Activated gamma-delta T cell treated with anti-CD3 and anti-CD28 coated beads, Interleukin-2, amount 50 U/mL, for 16 hours (primary cell): ENCODE results near the gene ARHGAP6.

Experiments
- DNase-seq: peaks from one replicate; pipeline ENCODE4 v3.0.0-alpha.2; 2020; ENCODE audit warnings: low read depth

ARHGAP6 gene

DNA sequence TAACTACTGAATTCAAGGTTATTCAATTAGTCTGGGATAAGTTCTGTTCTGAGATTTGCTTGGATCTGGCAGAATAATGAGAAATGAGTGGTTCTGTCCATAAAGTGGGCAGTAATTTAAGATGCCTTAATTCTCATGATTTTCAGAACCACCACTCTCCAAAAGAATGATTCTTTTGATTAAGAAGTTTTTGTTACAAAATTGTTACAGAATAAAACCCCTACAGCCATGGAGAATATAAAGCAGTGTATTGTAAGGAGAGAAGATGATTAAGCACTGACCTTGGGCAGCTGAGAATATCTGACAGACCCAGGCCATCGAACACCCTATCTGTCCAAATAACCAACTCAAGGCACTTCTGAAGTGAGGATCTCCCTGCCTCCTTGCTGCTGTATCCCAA, 360.1 kb downstream of the ARHGAP6 start:
- DNase-seq, result no peak

DNA sequence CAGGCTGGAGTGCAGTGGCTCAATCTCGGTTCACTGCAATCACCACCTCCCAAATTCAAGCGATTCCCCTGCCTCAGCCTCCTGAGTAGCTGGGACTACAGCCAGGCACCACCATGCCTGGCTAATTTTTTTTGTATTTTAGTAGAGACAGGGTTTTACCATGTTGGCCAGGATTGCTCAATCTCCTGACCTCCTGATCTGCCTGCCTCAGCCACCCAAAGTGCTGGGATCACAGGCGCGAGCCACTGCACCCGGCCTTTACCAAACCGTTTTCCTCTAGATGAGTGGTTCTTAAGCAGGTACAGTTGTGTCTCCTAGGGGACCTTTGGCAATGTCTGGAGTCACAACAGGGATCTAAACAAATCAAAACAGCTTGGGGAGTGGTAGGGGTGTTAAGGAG, 360.9 kb downstream of the ARHGAP6 start:
- no peak for DNase-seq

DNA sequence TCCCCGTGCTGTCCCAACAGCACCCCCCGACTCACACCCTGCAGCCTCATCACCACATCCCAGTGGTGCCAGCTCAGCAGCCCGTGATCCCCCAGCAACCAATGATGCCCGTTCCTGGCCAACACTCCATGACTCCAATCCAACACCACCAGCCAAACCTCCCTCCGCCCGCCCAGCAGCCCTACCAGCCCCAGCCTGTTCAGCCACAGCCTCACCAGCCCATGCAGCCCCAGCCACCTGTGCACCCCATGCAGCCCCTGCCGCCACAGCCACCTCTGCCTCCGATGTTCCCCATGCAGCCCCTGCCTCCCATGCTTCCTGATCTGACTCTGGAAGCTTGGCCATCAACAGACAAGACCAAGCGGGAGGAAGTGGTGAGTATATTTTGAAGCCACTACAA, 367.1 kb downstream of the ARHGAP6 start:
- no peak for DNase-seq

DNA sequence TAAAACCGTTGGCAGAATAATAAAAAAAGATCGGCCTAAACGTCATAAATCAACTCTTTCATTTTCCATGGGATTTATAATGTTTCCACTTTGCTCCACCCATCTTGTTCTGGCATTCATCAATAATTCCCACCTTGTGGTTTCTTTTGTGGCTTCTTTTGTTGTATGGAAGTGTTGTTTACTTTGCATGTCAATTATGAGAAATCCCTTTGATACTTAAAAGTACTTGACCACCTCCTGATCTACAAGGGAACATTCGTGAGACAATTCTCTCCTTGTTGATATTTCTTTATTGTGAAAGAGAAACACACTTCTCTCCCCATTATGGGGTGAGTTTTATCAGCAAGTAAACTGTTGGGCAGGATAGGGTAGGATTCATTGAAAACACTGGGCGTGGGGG, 369.7 kb downstream of the ARHGAP6 start:
- no peak for DNase-seq

DNA sequence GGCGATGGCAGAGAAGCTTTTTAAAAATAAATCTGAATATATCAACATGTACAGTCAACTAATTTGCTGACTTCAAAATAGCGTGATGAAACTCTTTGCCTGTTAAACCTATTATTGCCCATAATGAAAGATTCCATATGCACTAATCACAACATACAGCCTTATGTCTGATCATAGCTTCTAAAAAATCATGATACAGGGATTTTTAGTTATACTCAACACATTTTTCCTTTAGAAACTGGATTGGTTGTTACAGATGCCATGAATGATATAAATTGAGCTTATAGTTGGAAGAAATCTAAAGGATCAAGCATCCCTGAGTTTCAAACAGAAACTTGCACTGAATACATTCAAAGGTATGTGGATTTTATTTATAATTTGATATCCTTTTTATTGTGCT, 372.6 kb downstream of the ARHGAP6 start, which contains the start of gene AMELX:
Gene AMELX, plus strand, starts transcription at position 301 of the 400 bp plus-strand sequence. CDS start 1,376 bp downstream, outside the sequence.
- DNase-seq, result no peak

DNA sequence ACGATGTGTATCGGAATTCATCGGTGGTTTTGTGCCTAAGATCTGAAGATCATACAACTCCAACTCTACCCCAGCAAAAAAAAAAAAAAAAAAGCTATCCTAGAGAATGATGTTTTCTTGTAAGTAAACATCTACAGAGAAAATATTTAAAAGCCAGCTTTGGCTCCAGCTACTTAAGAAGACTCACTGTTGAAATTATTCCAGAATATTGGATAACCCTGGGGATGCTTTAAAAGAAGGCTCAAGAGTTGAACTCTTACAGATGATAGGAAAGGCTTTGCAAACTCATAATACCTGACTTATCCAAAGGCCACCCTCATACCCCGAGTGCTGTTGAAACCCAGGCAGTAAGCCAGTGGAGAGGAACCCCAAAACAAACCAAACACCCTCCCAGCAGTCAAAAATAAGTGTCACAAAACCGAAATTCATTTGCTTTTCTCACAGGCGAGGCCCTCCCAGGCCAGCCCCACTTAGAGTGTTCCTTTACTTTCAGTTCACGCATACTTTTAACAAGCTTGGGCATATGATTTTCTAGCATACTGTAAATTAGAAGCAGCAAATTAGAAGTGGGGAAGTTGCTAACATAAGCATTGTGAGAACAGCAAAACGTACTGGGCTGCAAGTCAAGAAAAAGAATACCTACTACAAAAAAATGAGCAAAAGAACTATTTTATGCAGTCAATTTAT, 375.2 kb downstream of the ARHGAP6 start:
- DNase-seq, result no peak

DNA sequence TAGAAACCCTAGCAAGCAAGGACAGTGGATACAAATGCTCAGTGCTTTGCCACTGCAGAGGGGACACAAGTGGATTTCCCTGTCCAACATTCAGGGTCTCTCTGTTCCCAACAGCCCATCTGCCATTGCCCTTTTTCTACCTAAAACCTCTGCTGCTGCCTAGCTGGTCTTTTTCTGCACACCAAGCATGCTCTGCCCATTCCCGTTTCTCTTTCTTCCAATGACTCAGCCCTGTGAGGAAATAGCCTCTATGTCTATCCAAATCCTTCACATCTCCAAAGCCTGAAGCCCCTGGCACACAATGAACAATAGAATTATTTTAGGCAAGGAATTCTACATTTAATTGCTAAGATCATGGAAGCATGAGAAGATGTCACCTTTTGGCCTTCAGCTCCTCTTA, 378.2 kb downstream of the ARHGAP6 start:
- no peak for DNase-seq

DNA sequence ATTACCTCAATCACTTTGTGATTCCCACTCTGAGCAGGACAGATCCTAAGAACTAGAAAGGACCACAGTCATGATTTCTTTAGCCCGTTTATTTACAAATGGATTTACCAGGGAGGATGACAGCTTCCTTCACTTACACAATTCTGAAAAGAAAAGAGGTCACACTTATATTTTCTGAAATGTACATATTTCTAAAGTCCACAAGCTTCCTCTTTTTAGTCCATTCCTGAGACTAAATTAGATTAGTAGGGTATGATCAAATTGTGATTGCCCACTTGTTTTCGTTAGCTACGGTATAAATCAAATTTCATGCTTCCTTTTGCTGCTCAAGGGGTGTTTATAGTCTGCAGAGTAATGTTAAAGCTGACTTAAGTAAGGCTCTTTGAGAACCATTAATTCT, 380.1 kb downstream of the ARHGAP6 start:
- no peak for DNase-seq

DNA sequence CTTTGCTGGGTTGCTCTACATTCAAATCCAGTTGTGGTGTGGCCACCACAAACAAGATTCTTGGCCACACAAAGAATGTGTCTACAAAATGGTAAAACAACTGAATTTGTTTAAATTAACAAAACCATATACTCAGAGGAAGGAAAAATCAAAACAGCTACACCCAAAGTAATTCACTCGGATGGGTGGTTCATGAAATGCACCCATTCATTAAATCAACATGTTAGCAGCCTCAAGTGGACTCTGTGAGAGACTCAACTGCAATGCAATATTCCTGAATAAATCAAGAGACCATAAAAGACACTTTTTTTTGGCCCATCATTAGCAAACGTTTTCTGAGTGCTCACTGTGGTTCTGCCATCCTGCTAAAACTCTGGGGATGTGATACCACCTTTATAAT, 383.7 kb downstream of the ARHGAP6 start:
- DNase-seq, result no peak

DNA sequence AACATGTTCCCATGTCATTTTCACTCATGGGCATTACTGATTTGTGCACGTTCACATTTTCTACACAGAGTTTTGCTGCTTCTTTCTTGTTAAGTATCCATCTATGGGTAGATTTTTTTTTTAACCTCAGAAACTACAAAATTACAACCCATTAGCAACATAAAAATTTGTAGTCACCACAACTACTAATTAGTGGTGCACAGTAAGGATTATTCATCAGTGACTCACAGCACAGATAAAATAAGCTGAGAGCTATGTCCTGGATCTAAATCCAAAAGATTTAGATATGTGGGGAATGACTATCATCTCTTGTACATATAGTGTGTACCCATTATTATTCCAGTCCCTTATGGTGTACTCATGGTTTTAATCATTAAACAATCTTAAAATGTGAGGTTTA, 392.2 kb downstream of the ARHGAP6 start:
- no peak for DNase-seq

DNA sequence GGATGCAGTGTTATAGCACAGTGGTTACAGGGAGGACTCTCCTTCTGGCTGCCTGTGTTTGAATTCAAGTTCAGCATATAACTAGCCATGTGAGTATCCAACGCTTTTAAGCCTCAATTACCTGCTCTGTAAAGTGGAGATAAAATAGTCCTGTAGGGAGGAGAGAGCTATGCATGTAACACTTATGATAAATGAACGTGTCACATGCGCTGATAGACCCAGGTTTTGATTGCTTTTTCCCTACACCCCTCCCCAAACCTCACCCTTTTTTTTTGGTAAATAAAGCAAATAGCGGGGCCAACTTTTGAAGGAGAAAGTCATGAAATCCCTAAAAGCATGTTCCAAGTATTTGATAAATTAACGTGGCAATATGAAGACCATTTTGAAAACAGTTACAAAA, 392.9 kb downstream of the ARHGAP6 start:
- DNase-seq, result no peak

DNA sequence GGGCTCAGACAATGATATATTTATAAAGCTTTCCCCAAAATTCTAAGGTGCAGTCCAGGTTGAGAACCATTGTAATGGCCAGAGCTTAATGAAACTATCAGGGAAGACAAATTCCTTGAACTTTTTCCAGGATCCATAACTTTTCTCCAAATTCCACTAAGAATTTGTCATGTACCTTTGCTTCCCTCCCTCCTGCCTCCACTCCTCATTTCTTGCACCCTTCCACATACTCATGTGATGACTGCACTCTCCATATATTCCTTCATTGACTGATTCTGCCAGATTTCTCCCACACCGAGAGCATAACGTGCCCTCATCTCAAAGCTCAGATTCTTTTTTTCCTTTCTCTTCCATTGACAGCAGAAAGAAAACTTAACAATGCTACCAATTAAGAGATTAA, 393.4 kb downstream of the ARHGAP6 start:
- no peak for DNase-seq

DNA sequence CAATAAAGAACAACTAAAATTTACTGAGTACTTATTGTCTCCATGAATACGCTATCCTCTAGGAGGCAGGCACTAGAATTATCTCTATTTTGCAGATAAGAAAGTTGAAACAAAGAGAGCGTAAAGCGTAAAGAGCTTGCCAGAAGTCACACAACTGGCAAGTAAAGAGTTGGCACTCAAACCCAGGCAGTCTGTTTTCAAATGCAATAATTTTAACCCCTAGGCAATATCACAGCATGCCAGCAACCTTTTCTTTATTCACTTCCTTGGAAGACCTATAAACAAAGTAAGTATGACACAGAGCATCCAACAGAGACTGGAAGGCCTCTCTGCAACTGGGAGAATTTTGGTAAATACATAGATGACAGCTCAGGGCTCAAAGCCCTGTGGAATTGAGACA, 395.7 kb downstream of the ARHGAP6 start:
- no peak for DNase-seq

DNA sequence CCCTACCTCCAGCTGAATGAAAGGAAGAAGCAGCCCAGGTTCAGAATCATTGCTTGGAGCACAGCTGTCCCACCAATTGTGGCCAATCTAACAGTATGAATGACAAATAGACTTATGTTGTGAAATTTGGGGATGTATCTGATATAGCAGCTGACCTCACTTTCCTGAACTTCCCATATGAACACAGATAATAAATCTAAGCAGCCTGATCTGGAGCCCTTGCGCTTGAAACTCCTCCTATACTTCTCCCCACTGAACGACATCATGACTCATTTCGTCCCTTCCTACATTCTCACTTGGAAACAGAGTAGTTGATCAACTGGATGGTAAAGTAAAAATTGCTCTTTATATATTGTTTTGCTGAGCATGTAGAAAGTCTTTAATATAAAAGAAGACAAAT, 396.7 kb downstream of the ARHGAP6 start:
- no peak for DNase-seq

DNA sequence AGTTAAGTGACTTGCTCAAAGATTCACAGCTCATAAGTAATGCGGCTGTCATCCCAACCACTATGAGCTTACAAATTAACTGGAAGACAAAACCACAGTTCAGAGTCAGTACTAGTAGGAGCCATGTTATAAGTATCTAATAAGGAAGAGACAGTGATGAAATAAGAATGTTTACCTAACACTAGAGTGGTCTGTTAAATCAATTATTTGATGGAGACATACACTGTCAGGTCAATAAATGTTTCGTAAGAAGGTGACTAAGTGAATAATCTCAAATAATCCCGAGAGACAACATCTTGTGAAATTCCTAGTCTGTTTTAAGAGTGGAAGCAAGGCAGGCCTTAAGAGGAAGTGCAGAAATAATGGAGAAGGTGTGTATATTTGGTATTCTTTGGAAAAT, 398.3 kb downstream of the ARHGAP6 start:
- no peak for DNase-seq

DNA sequence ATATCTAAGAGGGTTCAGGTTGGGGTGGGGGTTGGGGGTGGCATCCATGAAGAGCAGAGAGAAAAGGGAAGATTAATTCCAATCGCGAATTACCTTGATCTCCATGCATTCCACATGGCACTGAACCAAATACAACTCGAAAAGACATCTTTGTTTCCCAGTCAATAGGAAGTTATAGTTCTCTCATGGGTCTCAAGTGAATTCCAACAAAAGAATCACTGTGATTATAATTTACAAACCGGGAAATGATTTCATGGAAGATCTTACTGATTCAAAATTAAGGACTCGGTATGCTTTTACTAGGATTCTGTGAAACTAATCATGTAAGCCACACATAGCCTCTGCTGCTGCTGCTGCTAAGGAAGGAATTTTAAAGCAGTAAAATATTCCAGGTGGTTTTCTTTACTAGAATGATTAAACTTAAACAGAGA, 399.1 kb downstream of the ARHGAP6 start:
- no peak for DNase-seq

DNA sequence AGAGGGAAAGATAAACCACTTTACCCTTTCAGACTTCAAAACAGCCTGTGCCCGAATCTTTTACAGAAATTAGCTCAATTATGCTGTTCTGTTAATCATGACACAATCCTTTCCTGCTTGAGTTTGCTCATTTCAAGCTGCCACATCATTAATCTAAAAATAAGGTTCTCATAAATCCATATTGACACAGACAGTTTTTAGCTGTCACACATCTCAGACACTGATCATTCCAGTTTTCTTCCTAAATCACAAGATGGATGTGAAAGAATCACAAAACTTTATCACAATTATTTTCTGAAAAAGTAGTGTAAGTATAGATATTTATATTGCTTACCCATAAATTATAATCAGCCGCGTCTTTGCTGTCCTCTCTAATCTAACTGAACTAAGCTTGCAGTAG, 400.4 kb downstream of the ARHGAP6 start:
- no peak for DNase-seq

DNA sequence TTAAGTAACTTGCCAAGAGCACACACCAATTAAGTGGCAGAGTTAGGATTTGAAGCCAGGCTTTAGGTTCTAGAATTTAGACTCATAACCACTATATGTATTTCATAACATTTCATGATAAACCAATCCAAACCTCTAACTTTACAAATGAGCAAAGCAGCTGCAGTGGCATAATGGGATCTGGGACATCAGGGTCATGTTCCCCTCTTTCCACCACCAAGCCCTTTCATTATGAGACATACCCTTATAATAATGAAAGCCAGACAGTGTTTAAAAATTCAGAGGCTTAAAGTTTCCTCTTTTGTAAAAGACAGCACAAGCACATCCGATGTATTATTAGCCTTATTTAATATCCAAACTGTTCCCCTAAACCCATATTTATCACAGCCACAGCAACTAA, 400.8 kb downstream of the ARHGAP6 start:
- DNase-seq, result no peak

DNA sequence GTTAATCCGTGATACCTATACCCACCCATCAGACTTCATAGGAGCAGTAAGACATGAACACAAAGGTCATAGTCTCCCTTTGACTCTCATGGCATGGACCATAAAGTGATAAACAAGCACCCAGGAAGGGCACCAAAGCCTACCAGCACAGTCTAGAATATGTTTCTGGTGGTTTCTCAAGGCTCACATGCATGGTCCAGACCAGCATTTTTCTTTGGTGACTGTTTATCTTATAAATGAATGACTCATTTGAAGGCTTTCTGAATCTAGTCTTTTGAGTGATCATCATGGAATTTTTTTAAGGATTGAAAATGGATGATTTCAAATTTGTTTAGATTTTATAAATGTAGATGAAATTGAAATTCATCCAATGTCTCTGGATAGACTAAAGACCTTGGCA, 404.5 kb downstream of the ARHGAP6 start:
- no peak for DNase-seq

DNA sequence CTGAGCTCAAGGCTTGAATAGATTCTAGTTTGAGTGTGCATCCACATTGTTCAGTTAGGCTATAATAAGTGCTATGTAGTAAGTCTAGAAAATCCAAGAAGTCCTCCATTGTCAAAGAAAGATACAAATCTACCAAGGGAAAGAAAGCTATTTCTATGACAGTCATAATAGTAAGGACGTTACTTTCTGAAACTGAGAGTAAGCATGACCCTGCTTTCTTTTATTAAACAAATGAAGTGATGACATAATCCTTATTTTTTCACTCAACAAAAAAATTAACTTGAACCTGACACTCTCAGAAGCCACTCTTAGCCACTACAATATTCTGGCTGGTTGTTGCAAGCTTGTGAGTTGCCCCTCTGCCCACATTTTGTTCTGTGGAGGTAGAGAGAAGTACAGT, 406.3 kb downstream of the ARHGAP6 start:
- DNase-seq, result no peak

DNA sequence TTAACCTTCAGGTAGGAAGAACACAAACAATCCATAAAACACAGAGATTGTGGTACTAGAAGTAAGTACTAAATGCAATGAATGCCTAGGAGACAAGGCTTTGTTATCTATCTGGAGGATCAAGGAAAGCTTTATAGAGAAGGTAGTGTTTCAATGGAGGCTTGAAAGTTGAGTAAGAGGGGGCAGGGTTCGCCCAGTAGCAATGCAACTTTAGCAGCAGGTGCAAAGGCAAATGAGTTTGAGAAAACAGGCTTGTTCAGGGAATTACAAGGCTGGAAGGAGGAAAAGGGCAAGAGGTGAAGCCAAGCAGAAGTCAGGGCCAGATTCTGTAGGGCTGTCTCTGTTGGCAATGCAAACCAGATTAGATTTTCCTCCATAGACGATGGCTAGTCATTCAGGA, 408.0 kb downstream of the ARHGAP6 start:
- no peak for DNase-seq

DNA sequence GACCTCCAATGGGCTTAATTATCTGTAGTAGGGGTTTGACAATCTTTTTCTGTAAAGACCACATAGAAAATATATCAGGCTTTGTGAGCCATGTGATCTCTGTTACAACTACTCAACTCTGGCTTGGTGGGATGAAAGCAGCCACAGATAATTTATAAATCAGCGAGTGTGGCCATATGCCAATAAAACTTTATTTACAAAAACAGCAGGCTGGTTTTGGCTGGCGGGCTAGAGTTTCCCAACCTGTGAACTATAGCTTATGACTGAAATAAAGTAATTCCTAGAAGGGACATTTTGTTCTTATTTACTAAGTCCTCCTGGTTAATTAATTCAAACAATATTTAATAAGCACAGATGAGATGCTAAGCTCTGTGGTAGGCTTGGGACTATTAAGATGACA, 408.4 kb downstream of the ARHGAP6 start:
- DNase-seq, result no peak

DNA sequence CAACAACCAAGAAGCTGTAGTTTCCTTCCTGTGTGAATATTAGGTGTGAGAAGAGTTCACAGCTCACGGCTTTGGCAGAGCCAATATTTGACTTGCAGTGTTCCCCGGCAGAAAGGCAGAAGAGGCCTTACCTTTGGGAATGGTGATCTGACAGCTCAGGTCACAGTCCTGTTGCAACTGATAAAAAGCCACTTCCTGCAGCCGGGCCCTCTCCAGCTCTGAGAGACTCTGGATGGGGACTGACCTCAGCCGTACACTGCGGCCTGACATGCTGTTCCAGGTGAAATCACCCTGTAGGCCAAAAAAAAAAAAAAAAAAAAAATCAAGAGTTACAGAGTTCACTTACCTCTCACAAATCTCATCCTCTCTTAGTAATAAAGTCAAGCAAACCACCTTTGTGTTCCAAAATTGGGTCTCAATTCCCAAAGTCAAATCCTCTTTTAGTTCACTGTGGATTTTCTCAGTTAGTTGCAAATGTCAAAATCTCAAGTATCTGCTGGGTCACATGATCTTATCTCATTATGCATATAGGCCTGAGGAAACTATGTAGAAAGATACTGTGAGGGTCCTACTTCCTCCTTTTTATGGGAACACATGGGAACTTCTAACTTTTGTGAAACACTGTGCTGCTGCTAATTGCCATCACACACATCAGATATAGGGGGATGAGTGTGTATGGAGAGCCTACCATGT, 411.2 kb downstream of the ARHGAP6 start:
- DNase-seq, result no peak

DNA sequence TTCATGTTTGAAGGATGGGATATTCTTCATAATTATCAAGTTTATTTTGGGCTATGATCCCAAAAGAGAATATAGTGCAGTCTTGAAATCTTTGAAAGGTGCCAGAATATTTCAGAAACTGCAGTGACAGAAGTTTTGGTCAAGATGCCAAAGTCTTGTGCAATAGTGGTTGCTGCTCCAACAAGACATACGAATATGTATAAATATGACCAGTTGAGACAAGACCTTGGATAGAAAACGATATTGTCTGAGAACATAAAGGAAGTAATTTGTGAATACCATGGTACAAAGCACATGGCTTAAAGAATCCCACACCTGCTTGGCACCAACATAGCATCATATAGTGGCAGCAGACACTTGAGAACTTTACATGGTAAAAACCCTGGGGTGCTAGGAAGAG, 421.1 kb downstream of the ARHGAP6 start:
- no peak for DNase-seq
